Mucosa of stomach (tissue), 1 donor: ENCODE measurements around the gene FCMR.
A peak's percentile ranks its signal among the peaks of the same experiment; 100 is the strongest.

Source experiments
- H3K27me3 ChIP-seq: one replicate; pipeline ENCODE4 v1.7.0; 2013; ENCODE audit warnings: mild to moderate bottlenecking, low read length; ENCODE audit not compliant: control insufficient read depth, insufficient read depth
- H3K36me3 ChIP-seq: one replicate; pipeline ENCODE4 v1.7.0; 2013; ENCODE audit warnings: low read length; ENCODE audit not compliant: control insufficient read depth, insufficient read depth
- H3K4me1 ChIP-seq: one replicate; pipeline ENCODE4 v1.7.0; 2013; ENCODE audit warnings: mild to moderate bottlenecking, low read length; ENCODE audit not compliant: control insufficient read depth, insufficient read depth
- H3K4me3 ChIP-seq: one replicate; pipeline ENCODE4 v1.7.0; 2013; ENCODE audit warnings: low read length
- H3K9ac ChIP-seq: one replicate; pipeline ENCODE4 v1.7.0; 2013; ENCODE audit warnings: mild to moderate bottlenecking, low read length, moderate library complexity
- H3K9me3 ChIP-seq: one replicate; pipeline ENCODE4 v1.7.0; 2013; ENCODE audit warnings: mild to moderate bottlenecking, low read length, moderate library complexity; ENCODE audit not compliant: control insufficient read depth
- donor health status: Pancreatic carcinoma.

FCMR gene

DNA sequence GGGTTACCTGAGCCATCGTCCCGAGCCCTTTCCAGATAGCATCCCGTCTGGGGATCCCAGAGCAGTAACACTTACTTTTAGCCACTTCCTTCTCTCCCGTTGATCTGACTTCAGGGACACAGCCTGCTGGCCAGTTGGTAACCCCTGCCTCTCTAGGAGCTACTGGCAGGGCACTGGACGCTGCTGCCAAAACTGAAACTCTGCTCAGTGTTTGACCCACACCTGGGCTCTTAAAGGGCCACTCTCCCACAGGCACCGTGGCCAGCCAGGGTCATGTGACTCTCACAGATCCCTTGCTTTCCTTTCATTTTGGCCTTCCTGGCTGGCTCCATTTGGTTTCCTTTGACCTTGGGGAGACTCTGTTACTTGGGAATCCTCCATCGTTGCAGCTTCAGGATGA, 24.5 kb upstream of the FCMR start, which contains the start of gene PIGR:
Gene PIGR, minus strand, starts transcription at position 206 of the 400 bp plus-strand sequence. CDS start 5,935 bp downstream, outside the sequence.
- no peaks in the 10 kb centered on the region for H3K27me3 ChIP-seq
- H3K4me3 ChIP-seq: peak within 1 kb of the TSS; percentile 61
- H3K4me1 ChIP-seq: peaks cover 67% of the 10 kb centered on the region
- H3K9me3 ChIP-seq: no peaks in the 10 kb centered on the region
- H3K9ac ChIP-seq: peak within 1 kb of the TSS; percentile 86
- no peaks in the 10 kb centered on the region for H3K36me3 ChIP-seq

- Histone ChIP-seq H3K4me1 (peaks cover 67% of the 10 kb centered on the region), H3K36me3 (no peaks in the 10 kb centered on the region), H3K27me3 (no peaks in the 10 kb centered on the region), H3K9ac (peak overlapping the region; percentile 86), H3K4me3 (peak overlapping the region; percentile 61), H3K9me3 (no peaks in the 10 kb centered on the region)
Measured at GRCh38 chr1:206945779-206946178, 24.0 kb upstream of the FCMR start.

GRCh38 chr1:206944703-206945102, 23.0 kb upstream of the FCMR start:
- H3K27me3 ChIP-seq: no peaks in the 10 kb centered on the region
- peak overlapping the region; percentile 61 for H3K4me3 ChIP-seq
- no peaks in the 10 kb centered on the region for H3K36me3 ChIP-seq
- peak overlapping the region; percentile 86 for H3K9ac ChIP-seq
- peaks cover 70% of the 10 kb centered on the region for H3K4me1 ChIP-seq
- no peaks in the 10 kb centered on the region for H3K9me3 ChIP-seq

GRCh38 chr1:206941766-206942418, 20.2 kb upstream of the FCMR start:
- peak overlapping the region; percentile 36 for H3K9ac ChIP-seq
- H3K27me3 ChIP-seq: no peaks in the 10 kb centered on the region
- H3K4me1 ChIP-seq: peaks cover 67% of the 10 kb centered on the region
- no peaks in the 10 kb centered on the region for H3K9me3 ChIP-seq
- H3K4me3 ChIP-seq: no peak overlapping the region
- peaks cover 1% of the 10 kb centered on the region for H3K36me3 ChIP-seq

DNA sequence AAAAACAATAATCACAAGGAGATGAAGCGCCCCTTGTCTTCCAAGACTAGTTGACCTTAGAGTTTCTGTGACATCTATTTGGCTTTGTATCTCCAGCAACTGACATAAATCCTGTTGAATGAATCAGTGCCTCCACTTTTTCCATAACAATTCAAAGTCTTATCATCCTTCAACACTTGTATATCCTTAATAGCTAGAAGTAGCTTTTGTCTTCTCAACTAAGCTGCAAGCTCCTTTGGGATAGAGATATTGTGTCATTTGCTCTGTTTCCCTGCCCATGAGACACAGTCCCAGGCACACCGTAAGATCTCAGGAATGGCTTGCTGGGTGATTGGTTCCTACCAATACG, 18.8 kb upstream of the FCMR start:
- peaks cover 9% of the 10 kb centered on the region for H3K36me3 ChIP-seq
- no peaks in the 10 kb centered on the region for H3K9me3 ChIP-seq
- peaks cover 61% of the 10 kb centered on the region for H3K4me1 ChIP-seq
- H3K4me3 ChIP-seq: no peak overlapping the region
- H3K9ac ChIP-seq: no peak overlapping the region
- no peaks in the 10 kb centered on the region for H3K27me3 ChIP-seq

DNA sequence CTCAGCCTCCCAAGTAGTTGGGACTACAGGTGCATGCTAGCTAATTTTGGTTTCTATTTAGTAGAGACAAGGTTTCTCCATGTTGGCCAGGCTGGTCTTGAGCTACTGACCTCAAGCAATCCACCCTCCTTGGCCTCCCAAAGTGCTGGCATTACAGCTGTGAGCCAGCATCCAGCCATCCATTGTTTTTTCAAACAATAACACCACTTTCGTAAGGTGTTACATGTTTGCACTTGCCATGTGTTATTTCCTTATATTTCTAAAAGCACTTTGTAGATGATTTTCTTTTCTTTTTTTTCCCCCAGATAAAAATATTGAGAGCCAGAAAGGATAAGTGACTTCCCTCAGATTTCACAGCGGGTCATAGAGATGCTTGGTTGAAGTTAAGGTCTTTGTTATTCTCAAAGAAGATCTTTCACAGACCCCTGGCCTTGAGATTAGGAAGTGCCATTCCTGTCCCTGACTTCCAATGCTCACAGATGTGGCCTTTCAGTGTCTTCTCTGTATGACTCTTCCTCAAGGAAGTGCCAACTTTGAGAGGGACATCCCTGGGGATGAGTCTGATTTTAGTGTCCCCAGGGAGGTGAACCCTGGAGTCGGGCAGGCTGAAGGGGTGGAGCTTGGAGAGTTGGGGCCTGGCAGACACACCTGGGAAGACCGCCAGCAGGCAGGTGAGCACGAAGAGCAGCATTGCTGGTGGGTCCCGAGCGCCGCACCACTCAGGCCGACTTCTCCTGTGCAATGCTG, 18.3 kb upstream of the FCMR start:
- Histone ChIP-seq H3K4me3 (no peak overlapping the region), H3K27me3 (no peaks in the 10 kb centered on the region), H3K9me3 (no peaks in the 10 kb centered on the region), H3K9ac (no peak overlapping the region), H3K4me1 (peaks cover 61% of the 10 kb centered on the region), H3K36me3 (peaks cover 9% of the 10 kb centered on the region)

GRCh38 chr1:206939131-206939530, 17.4 kb upstream of the FCMR start:
- H3K9me3 ChIP-seq: no peaks in the 10 kb centered on the region
- no peaks in the 10 kb centered on the region for H3K27me3 ChIP-seq
- peaks cover 11% of the 10 kb centered on the region for H3K36me3 ChIP-seq
- H3K4me1 ChIP-seq: peaks cover 60% of the 10 kb centered on the region
- H3K4me3 ChIP-seq: no peak overlapping the region
- peak overlapping the region; percentile 2 for H3K9ac ChIP-seq

- peaks cover 46% of the 10 kb centered on the region for H3K4me1 ChIP-seq
- H3K36me3 ChIP-seq: peaks cover 16% of the 10 kb centered on the region
Measured at GRCh38 chr1:206937425-206937824, 15.7 kb upstream of the FCMR start.

DNA sequence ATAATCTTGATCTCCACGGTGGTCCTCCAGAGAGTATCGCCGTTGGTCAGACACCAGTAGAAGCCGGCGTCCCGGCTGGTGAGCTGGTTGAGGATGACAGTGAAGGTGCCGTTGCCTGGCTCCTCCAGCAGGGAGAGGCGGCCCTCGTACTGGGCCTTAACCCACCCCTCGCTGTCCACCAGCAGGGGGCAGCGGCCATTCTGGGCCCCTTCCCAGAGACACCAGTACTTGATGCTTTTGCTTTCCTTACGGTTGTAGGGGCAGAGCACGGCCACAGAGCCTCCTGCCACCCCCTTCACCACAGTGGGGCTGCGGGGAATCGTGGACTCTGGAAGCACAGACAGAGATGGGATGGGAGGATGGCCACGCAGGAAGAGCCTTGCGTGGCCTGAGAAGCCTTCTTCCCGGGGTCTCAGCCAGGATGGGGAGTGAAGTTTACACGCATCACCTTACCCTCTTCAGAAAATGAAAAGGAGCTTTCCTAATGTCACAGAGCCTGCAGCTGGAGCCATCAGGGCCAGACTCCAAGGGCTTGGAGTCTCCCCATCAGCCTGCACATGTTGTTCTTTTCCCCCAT, 13.8 kb upstream of the FCMR start:
- no peaks in the 10 kb centered on the region for H3K27me3 ChIP-seq
- H3K9ac ChIP-seq: no peak overlapping the region
- peaks cover 16% of the 10 kb centered on the region for H3K36me3 ChIP-seq
- no peaks in the 10 kb centered on the region for H3K9me3 ChIP-seq
- H3K4me1 ChIP-seq: peaks cover 28% of the 10 kb centered on the region
- H3K4me3 ChIP-seq: no peak overlapping the region

More at GRCh38 chr1:206937425-206937824, 15.7 kb upstream of the FCMR start:
- Histone ChIP-seq H3K27me3 (no peaks in the 10 kb centered on the region), H3K9me3 (no peaks in the 10 kb centered on the region), H3K4me3 (no peak overlapping the region), H3K9ac (no peak overlapping the region)

DNA sequence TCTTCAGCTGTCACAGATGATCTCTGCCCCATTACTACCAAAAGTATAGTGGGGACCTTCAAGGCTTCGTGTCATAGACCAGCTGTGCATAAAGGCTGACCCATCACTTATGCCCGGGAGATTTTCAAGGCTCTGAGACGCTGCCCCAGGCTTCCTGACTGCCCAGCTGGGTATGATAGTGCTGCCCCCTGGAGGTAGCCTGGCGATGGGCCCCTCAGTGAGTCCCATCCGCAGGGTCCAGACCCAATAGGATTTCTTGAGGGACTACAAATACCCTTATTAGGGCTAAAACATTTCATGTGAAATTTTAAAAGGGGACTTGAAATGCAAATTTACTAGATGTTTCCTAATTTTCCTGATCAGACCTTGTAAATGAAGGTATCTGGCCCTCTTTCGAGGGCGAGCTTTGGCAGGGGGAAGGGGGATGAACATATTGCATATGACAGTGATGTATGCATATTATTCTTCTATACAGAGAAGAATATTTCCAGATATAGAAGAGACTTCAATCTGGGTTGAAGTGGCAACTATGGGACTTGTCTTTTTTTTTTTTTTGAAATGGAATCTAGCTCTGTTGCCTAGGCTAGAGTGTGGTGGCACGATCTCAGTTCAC, 11.7 kb upstream of the FCMR start:
- H3K9ac ChIP-seq: no peak overlapping the region
- no peak overlapping the region for H3K4me3 ChIP-seq
- H3K27me3 ChIP-seq: no peaks in the 10 kb centered on the region
- peaks cover 9% of the 10 kb centered on the region for H3K4me1 ChIP-seq
- H3K36me3 ChIP-seq: peaks cover 16% of the 10 kb centered on the region
- H3K9me3 ChIP-seq: no peaks in the 10 kb centered on the region

DNA sequence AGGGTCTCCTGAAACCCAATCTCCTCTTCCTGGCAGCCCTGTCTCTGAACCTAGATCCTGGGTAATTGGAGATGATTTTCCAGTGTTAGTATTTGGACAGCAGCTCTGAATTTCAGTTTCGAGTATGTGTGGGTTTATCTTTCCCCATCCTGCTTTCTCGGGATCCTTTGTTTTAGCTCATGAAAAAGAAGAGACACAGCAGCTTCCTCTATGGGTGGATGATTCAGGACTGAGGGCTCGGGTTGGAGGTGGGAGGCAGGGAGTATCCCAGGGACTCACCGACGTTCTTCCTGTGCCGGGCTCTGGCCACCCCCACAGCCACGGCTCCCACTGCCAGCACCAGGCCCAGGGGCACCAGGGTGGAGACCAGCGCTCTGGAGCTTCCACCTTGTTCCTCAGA, 10.4 kb upstream of the FCMR start:
- Histone ChIP-seq H3K4me1 (peaks cover 12% of the 10 kb centered on the region), H3K9ac (no peak overlapping the region), H3K4me3 (no peak overlapping the region), H3K27me3 (no peaks in the 10 kb centered on the region), H3K9me3 (no peaks in the 10 kb centered on the region), H3K36me3 (peaks cover 16% of the 10 kb centered on the region)

DNA sequence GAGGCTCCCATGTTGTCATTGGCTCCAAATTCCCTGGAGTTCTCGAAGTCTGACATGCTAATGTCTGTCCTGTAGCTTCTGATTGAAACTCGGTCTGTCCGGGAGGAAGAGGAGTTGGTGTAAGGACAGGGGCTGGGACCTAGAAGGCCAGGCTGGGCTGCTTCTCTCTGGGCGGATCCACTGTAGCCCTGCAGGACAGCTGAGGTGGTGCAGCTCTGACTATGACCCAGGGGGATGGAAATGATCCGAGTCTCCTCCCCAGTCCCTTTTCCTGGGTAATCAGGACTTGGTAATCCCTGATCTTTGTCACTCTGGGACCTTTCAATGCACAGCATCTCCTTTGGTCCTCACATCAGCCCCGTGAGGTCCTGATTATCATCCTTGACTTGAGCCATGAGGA, 10.0 kb upstream of the FCMR start:
- Histone ChIP-seq H3K9ac (no peak overlapping the region), H3K4me3 (no peak overlapping the region), H3K9me3 (no peaks in the 10 kb centered on the region), H3K27me3 (no peaks in the 10 kb centered on the region), H3K36me3 (peaks cover 13% of the 10 kb centered on the region), H3K4me1 (peaks cover 14% of the 10 kb centered on the region)
